ENCODE measurements around the gene MTRF1. TPM values are rescaled to one million over a fixed set of nuclear protein-coding genes. Genes with fewer than 3 reads are reported as not detected.

MTRF1 gene
- polyA plus RNA-seq, 2 of the 4 experiments (the other 2 are of a cell fraction), result 9.1 to 16.1 TPM

GRCh38 chr13:41203810-41204209, 59.6 kb downstream of the MTRF1 start:
- ChIA-PET CTCF (no interaction called here), POLR2A (no interaction called here)
- ATAC-seq, result no peak
- 73% methylated on average over 6 of the region's 6 CpGs for WGBS (ENCODE audit: missing lambda C conversion rate)
- peaks cover 4% of the 10 kb centered on the region; the same call in 1 of the 3 replicates for H3K9me3 ChIP-seq
- H3K4me3 ChIP-seq, result no peak overlapping the region
- TF ChIP-seq ESRRA (IDR thresholded peaks at IDR 0.05; ENCODE audit: borderline replicate concordance, low read length) (no peak), MAX (IDR thresholded peaks at IDR 0.05) (no peak), CBX2 (IDR thresholded peaks at IDR 0.05; ENCODE audit: borderline replicate concordance, low read depth) (no peak), ZNF302 (CRISPR knock-in tag; IDR thresholded peaks at IDR 0.05) (no peak), REST (IDR thresholded peaks at IDR 0.05) (no peak)
- H3K27ac ChIP-seq, result no peak overlapping the region
- DNase-seq (ENCODE audit: low read depth in 1 of 2, low spot score in 1 of 2), result no peak
- no peak overlapping the region for H3K4me2 ChIP-seq
- H3K4me1 ChIP-seq, result no peaks in the 10 kb centered on the region
- FAIRE-seq, result no peak

GRCh38 chr13:41200126-41200525, 63.2 kb downstream of the MTRF1 start:
- ChIA-PET CTCF (no interaction called here), POLR2A (no interaction called here)
- no peak overlapping the region for H3K4me3 ChIP-seq
- H3K27ac ChIP-seq, result no peak overlapping the region
- ATAC-seq (no peak), DNase-seq (ENCODE audit: low read depth in 1 of 2, low spot score in 1 of 2) (no peak), FAIRE-seq (no peak)
- 67% methylated on average over 4 of the region's 4 CpGs for WGBS (ENCODE audit: missing lambda C conversion rate)
- H3K4me2 ChIP-seq, result no peak overlapping the region
- TF ChIP-seq HES2 (IDR thresholded peaks at IDR 0.05), result no peak
- TF ChIP-seq ZSCAN20 (CRISPR knock-in tag; IDR thresholded peaks at IDR 0.05), result no peak
- TF ChIP-seq NPAS2 (CRISPR knock-in tag; IDR thresholded peaks at IDR 0.05; ENCODE audit: borderline replicate concordance), result no peak
- TF ChIP-seq SREBF2 (IDR thresholded peaks at IDR 0.05), result no peak
- TF ChIP-seq HOXB5 (CRISPR knock-in tag; IDR thresholded peaks at IDR 0.05), result no peak
- no peak for TF ChIP-seq ATOH8 (CRISPR knock-in tag; IDR thresholded peaks at IDR 0.05; ENCODE audit: low read depth)
- TF ChIP-seq HMGXB4 (CRISPR knock-in tag; IDR thresholded peaks at IDR 0.05; ENCODE audit: borderline replicate concordance), result no peak
- no peak for TF ChIP-seq SMC3 (IDR thresholded peaks at IDR 0.05)
- no peak for TF ChIP-seq POLR2AphosphoS2 (conservative IDR thresholded peaks at IDR 0.05; ENCODE audit: low read length)
- no peak for TF ChIP-seq ELK1 (IDR thresholded peaks at IDR 0.05; ENCODE audit: low read depth, low read length)
- TF ChIP-seq JUN (IDR thresholded peaks at IDR 0.05), result no peak
- H3K9me3 ChIP-seq, result no peaks in the 10 kb centered on the region
- no peaks in the 10 kb centered on the region for H3K4me1 ChIP-seq
